ENCODE results near the gene ABHD8.
A peak's percentile ranks its signal among the peaks of the same experiment; 100 is the strongest.

DNA sequence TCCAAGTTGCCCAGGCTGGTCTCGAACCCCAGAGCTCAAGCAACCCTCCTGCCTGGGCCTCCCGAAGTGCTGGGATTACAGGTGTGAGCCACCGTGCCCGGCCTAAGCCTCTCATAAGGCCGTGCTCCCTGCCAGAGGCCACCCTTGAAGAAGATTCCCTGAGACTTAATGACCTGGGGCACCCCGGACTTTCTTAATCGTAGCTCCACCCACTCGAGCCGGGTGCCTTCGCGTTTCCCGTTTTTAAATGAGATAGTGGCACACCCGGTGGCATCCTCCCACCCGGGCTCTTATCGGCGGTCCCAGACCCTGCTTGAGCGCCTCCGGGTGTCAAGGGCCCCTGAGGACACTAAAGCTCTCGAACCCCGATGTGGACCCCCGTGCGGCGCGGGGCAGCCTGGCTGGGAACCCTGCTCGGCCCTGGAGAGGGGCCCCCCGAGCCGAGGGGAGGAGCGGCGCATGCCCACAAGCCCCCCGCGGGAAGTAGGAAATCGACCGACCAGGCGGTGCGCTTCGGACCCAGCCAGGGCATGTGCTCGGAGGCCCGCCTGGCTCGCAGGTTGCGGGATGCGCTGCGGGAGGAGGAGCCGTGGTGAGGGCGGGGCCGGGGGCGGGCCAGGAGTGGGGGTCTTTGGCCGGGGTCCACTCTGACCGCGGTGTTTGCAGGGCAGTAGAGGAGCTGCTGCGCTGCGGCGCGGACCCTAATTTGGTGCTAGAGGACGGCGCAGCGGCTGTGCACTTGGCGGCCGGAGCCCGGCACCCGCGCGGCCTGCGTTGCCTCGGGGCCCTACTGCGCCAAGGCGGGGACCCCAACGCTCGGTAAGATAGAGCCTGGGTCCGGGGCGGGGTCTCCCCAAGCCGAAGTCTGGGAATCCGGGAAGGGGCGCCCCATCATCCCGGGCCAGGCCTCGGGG lies 21.6 kb downstream of the ABHD8 start, which contains the start of gene ANKLE1:
- TF ChIP-seq EZH2 (IDR thresholded peaks at IDR 0.05) = peak; percentile 45
- TF ChIP-seq, protein P1, sequence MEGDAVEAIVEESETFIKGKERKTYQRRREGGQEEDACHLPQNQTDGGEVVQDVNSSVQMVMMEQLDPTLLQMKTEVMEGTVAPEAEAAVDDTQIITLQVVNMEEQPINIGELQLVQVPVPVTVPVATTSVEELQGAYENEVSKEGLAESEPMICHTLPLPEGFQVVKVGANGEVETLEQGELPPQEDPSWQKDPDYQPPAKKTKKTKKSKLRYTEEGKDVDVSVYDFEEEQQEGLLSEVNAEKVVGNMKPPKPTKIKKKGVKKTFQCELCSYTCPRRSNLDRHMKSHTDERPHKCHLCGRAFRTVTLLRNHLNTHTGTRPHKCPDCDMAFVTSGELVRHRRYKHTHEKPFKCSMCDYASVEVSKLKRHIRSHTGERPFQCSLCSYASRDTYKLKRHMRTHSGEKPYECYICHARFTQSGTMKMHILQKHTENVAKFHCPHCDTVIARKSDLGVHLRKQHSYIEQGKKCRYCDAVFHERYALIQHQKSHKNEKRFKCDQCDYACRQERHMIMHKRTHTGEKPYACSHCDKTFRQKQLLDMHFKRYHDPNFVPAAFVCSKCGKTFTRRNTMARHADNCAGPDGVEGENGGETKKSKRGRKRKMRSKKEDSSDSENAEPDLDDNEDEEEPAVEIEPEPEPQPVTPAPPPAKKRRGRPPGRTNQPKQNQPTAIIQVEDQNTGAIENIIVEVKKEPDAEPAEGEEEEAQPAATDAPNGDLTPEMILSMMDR (IDR thresholded peaks at IDR 0.05) = no peak
